ENCODE results near the gene PHAF1. TPM values are rescaled to one million over a fixed set of nuclear protein-coding genes. Genes with fewer than 3 reads are reported as not detected.

The PHAF1 gene
- total RNA-seq, 2 donors from 2014 or later, result 18.8 to 19.6 TPM

GRCh38 chr16:67108931-67109406 is 772 bp upstream of the PHAF1 start:
- peak overlapping the region; percentile 98 for H3K27ac Mint-ChIP-seq

DNA sequence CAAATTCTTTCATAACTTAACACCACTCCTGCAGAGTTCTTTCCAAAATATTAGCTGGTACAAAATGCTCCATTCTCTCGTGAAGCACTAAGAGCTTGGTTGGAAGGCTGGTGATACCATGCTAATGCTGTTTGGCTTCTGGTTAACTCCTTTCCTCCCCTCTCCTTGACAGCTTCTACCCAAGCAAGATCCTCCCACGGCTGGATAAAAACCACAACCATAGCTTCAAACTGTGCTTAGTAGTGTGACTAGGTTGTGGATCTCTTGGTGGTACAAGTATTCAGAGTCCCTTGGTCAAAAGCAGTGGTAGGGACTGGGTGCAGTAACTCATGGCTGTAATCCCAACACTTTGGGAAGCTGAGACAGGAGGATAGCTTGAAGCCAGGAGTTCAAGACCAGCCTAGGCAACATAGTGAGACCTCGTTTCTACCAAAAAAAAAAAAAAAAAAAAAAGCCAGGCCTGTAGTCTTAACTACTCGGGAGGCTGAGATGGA is 2.3 kb downstream of the PHAF1 start:
- WGBS, 2 experiments (ENCODE audit: insufficient coverage in 1 of 2, insufficient read length in 1 of 2), result 99 to 100% methylated on average over 1 to 4 of the region's 4 CpGs
- H3K9me3 ChIP-seq (ENCODE audit: control insufficient read depth, low read length), result no peaks in the 10 kb centered on the region
- peak overlapping the region; percentile 21 for H3K27ac Mint-ChIP-seq
- H3K36me3 Mint-ChIP-seq (ENCODE audit: low read depth), result peaks cover 8% of the 10 kb centered on the region
- H3K9ac ChIP-seq (ENCODE audit: extremely low read depth, low read length, poor library complexity, severe bottlenecking), result no peak overlapping the region
- peak overlapping the region; percentile 98 for H3K4me3 Mint-ChIP-seq
- TF ChIP-seq CTCF (conservative IDR thresholded peaks at IDR 0.05), result no peak
- H3K27me3 Mint-ChIP-seq (ENCODE audit: insufficient read depth), result peaks cover 1% of the 10 kb centered on the region
- H3K27ac ChIP-seq (ENCODE audit: low read depth, low read length), result no peak overlapping the region
- no peak overlapping the region for H3K4me3 ChIP-seq (ENCODE audit: low read length)
- peaks cover 4% of the 10 kb centered on the region for H3K4me1 ChIP-seq (ENCODE audit: control insufficient read depth, insufficient read depth, low read length)
- no peak for DNase-seq
- H3K9me3 Mint-ChIP-seq, result peaks cover 2% of the 10 kb centered on the region
- H3K4me1 Mint-ChIP-seq, result peaks cover 27% of the 10 kb centered on the region
- H3K36me3 ChIP-seq (ENCODE audit: control insufficient read depth, insufficient read depth, low read length), result peaks cover 8% of the 10 kb centered on the region
- H3K27me3 ChIP-seq (ENCODE audit: control insufficient read depth, insufficient read depth, low read length, poor library complexity, severe bottlenecking), result no peaks in the 10 kb centered on the region

More at GRCh38 chr16:67108931-67109406, 772 bp upstream of the PHAF1 start:
- H3K27me3 ChIP-seq (ENCODE audit: control insufficient read depth, insufficient read depth, low read length, poor library complexity, severe bottlenecking), result no peaks in the 10 kb centered on the region
- H3K27ac ChIP-seq (ENCODE audit: low read depth, low read length), result no peak overlapping the region
- Mint-ChIP-seq H3K27me3 (ENCODE audit: insufficient read depth) (peaks cover 1% of the 10 kb centered on the region), H3K4me1 (peaks cover 27% of the 10 kb centered on the region), H3K9me3 (peaks cover 2% of the 10 kb centered on the region), H3K4me3 (peak overlapping the region; percentile 98), H3K36me3 (ENCODE audit: low read depth) (peaks cover 5% of the 10 kb centered on the region)
- 74 to 94% methylated on average over 8 to 18 of the region's 18 CpGs for WGBS, 2 experiments (ENCODE audit: insufficient coverage in 1 of 2, insufficient read length in 1 of 2)
- H3K36me3 ChIP-seq (ENCODE audit: control insufficient read depth, insufficient read depth, low read length), result peaks cover 8% of the 10 kb centered on the region
- no peaks in the 10 kb centered on the region for H3K9me3 ChIP-seq (ENCODE audit: control insufficient read depth, low read length)
- peak overlapping the region; percentile 99 for H3K4me3 ChIP-seq (ENCODE audit: low read length)
- no peak for DNase-seq
- no peak for TF ChIP-seq CTCF (conservative IDR thresholded peaks at IDR 0.05)
- peak overlapping the region; percentile 75 for H3K9ac ChIP-seq (ENCODE audit: extremely low read depth, low read length, poor library complexity, severe bottlenecking)
- H3K4me1 ChIP-seq (ENCODE audit: control insufficient read depth, insufficient read depth, low read length), result peaks cover 4% of the 10 kb centered on the region

- H3K36me3 Mint-ChIP-seq (ENCODE audit: low read depth), result peaks cover 10% of the 10 kb centered on the region
- H3K27ac ChIP-seq (ENCODE audit: low read depth, low read length), result no peak overlapping the region
- H3K27ac Mint-ChIP-seq, result peak overlapping the region; percentile 53
- peaks cover 1% of the 10 kb centered on the region for H3K27me3 Mint-ChIP-seq (ENCODE audit: insufficient read depth)
- peaks cover 8% of the 10 kb centered on the region for H3K36me3 ChIP-seq (ENCODE audit: control insufficient read depth, insufficient read depth, low read length)
- no peak for DNase-seq
- peak overlapping the region; percentile 98 for H3K4me3 Mint-ChIP-seq
- H3K27me3 ChIP-seq (ENCODE audit: control insufficient read depth, insufficient read depth, low read length, poor library complexity, severe bottlenecking), result no peaks in the 10 kb centered on the region
- TF ChIP-seq CTCF (conservative IDR thresholded peaks at IDR 0.05), result no peak
- H3K9me3 ChIP-seq (ENCODE audit: control insufficient read depth, low read length), result no peaks in the 10 kb centered on the region
- peaks cover 4% of the 10 kb centered on the region for H3K4me1 ChIP-seq (ENCODE audit: control insufficient read depth, insufficient read depth, low read length)
- H3K4me3 ChIP-seq (ENCODE audit: low read length), result no peak overlapping the region
- H3K9ac ChIP-seq (ENCODE audit: extremely low read depth, low read length, poor library complexity, severe bottlenecking), result no peak overlapping the region
- peaks cover 27% of the 10 kb centered on the region for H3K4me1 Mint-ChIP-seq
- H3K9me3 Mint-ChIP-seq, result peaks cover 2% of the 10 kb centered on the region
- 88 to 90% methylated on average over 1 to 4 of the region's 4 CpGs for WGBS, 2 experiments (ENCODE audit: insufficient coverage in 1 of 2, insufficient read length in 1 of 2)
Observed at GRCh38 chr16:67112591-67113399, 3.1 kb downstream of the PHAF1 start.

Measured in endodermal cell (in vitro differentiated cells).